IPS-NIHi11 (cell line): Measurements from ENCODE around the gene HEXD.
"Not testable (repeated sequence)": the region's sequence is repeated elsewhere in the genome, so short reads cannot be mapped to it uniquely, and the experiment has no call there.

Experiments used
- DNase-seq: peaks from one replicate; pipeline ENCODE4 v3.0.0; 2012; ENCODE audit warnings: mixed read lengths, low spot score

Gene HEXD

GRCh38 chr17:82418001-82418986 is at the start of gene HEXD, which contains the start of gene OGFOD3:
Gene HEXD, plus strand, starts transcription at chr17:82418347. Its CDS starts 1,453 bp downstream, at chr17:82419800.
Gene OGFOD3, minus strand, starts transcription at chr17:82418586. Its CDS starts 101 bp downstream, at chr17:82418485.
- DNase-seq, result peak; percentile 98

- no peak for DNase-seq
Measured at GRCh38 chr17:82369211-82369610, 48.9 kb upstream of the HEXD start.

- DNase-seq, result peak; percentile 21
Measured at GRCh38 chr17:82370471-82371332, 47.4 kb upstream of the HEXD start.

- DNase-seq, result peak; percentile 66
Measured at GRCh38 chr17:82371333-82372248, 46.6 kb upstream of the HEXD start, which contains the start of gene UTS2R. Gene UTS2R, plus strand, starts transcription at chr17:82371765. Its CDS starts 2,560 bp downstream, at chr17:82374325.

GRCh38 chr17:82372249-82373071 is 45.7 kb upstream of the HEXD start:
- DNase-seq, result peak; percentile 17

GRCh38 chr17:82373072-82373452 is 45.1 kb upstream of the HEXD start:
- not testable (repeated sequence) for DNase-seq

GRCh38 chr17:82373731-82374625 is 44.2 kb upstream of the HEXD start:
- DNase-seq, result peak; percentile 24

- peak; percentile 73 for DNase-seq
Measured at GRCh38 chr17:82374626-82375331, 43.4 kb upstream of the HEXD start.

GRCh38 chr17:82375359-82376041 is 42.6 kb upstream of the HEXD start:
- no peak for DNase-seq

- peak; percentile 9 for DNase-seq
Measured at GRCh38 chr17:82376042-82376730, 42.0 kb upstream of the HEXD start.

GRCh38 chr17:82377294-82377693 is 40.9 kb upstream of the HEXD start:
- not testable (repeated sequence) for DNase-seq

- no peak for DNase-seq
Measured at GRCh38 chr17:82377924-82378740, 40.0 kb upstream of the HEXD start.

GRCh38 chr17:82378741-82379021 is 39.5 kb upstream of the HEXD start:
- DNase-seq, result no peak

GRCh38 chr17:82380860-82381702 is 37.1 kb upstream of the HEXD start:
- no peak for DNase-seq

- DNase-seq, result not testable (repeated sequence)
Measured at GRCh38 chr17:82381703-82382009, 36.5 kb upstream of the HEXD start.
